GM12891 (cell line): ENCODE data around the gene TMEM231.

ENCODE experiments used
- PAX5 ChIP-seq: IDR thresholded peaks from 2 replicates; pipeline ENCODE4 v1.6.1; 2011; ENCODE audit warnings: low read length, moderate library complexity, mild to moderate bottlenecking; ENCODE audit not compliant: insufficient read depth, severe bottlenecking
- POLR2A ChIP-seq: IDR thresholded peaks from 2 replicates; pipeline ENCODE4 v1.6.1; 2011; ENCODE audit warnings: low read depth, low read length, control low read depth
- POLR2AphosphoS5 ChIP-seq: IDR thresholded peaks from 2 replicates; pipeline ENCODE4 v1.6.1; 2011; ENCODE audit warnings: low read depth, low read length, control low read depth
- POU2F2 ChIP-seq: IDR thresholded peaks from 2 replicates; pipeline ENCODE4 v1.6.1; 2011; ENCODE audit warnings: low read depth, mild to moderate bottlenecking, control low read depth, low read length, moderate library complexity
- SPI1 ChIP-seq: IDR thresholded peaks from 2 replicates; pipeline ENCODE4 v1.6.1; 2011; ENCODE audit warnings: low read depth, low read length, control low read depth
- TAF1 ChIP-seq: IDR thresholded peaks from 2 replicates; pipeline ENCODE4 v1.6.1; 2011; ENCODE audit warnings: low read depth, low read length, control low read depth

- TF ChIP-seq POLR2AphosphoS5 (no peak), POLR2A (no peak), SPI1 (no peak), PAX5 (no peak), TAF1 (no peak), POU2F2 (no peak)
Observed at GRCh38 chr16:75541236-75541635, 14.8 kb downstream of the TMEM231 start.
